SK-N-SH treated with all-trans-retinoic acid at 6 μM for 48 hours (cell line): ENCODE results near the gene NOS3.

Experiments used
- ATAC-seq: fragments of 200-7000 bp; cut with Tn5 transposase; 3 replicates; pipeline ENCODE4 v1.9.1; 2020; ENCODE audit warnings: mild to moderate bottlenecking, moderate library complexity
- ARNTL ChIP-seq: fragments of 450-650 bp; formaldehyde crosslinking; IDR thresholded peaks from 2 replicates; pipeline ENCODE4 v1.5.0; 2020; ENCODE audit warnings: low read depth, mild to moderate bottlenecking, moderate library complexity, borderline replicate concordance
- BACH2 ChIP-seq: fragments of 250-450 bp; sonication (Bioruptor Pico); IDR thresholded peaks from 2 replicates; pipeline ENCODE4 v1.9.0; 2021; ENCODE audit warnings: mild to moderate bottlenecking, borderline replicate concordance
- CSDC2 ChIP-seq: fragments of 250-450 bp; sonication (Bioruptor Pico); IDR thresholded peaks from 2 replicates; pipeline ENCODE4 v1.5.0; 2020; ENCODE audit warnings: mild to moderate bottlenecking, moderate library complexity
- CSRNP3 ChIP-seq: fragments of 250-450 bp; sonication (Bioruptor Pico); IDR thresholded peaks from 2 replicates; pipeline ENCODE4 v1.5.1; 2021; ENCODE audit warnings: mild to moderate bottlenecking, moderate library complexity
- ESRRG ChIP-seq: fragments of 250-450 bp; sonication (Bioruptor Pico); IDR thresholded peaks from 2 replicates; pipeline ENCODE4 v1.6.1; 2021; ENCODE audit warnings: mild to moderate bottlenecking
- GLIS3 ChIP-seq: fragments of 250-450 bp; sonication (Bioruptor Pico); IDR thresholded peaks from 2 replicates; pipeline ENCODE4 v1.5.0; 2020; ENCODE audit warnings: mild to moderate bottlenecking, moderate library complexity
- ISL1 ChIP-seq: fragments of 250-450 bp; sonication (Bioruptor Pico); IDR thresholded peaks from 2 replicates; pipeline ENCODE4 v2.1.2; 2022; ENCODE audit warnings: mild to moderate bottlenecking, moderate library complexity
- OSR1 ChIP-seq: fragments of 250-450 bp; sonication (Bioruptor Pico); IDR thresholded peaks from 2 replicates; pipeline ENCODE4 v1.8.0; 2022; ENCODE audit warnings: moderate library complexity, mild to moderate bottlenecking, inconsistent platforms
- PATZ1 ChIP-seq: fragments of 250-450 bp; sonication (Bioruptor Pico); IDR thresholded peaks from 2 replicates; pipeline ENCODE4 v1.8.0; 2020; ENCODE audit warnings: mild to moderate bottlenecking, moderate library complexity, borderline replicate concordance
- POU6F1 ChIP-seq: fragments of 250-450 bp; sonication (Bioruptor Pico); IDR thresholded peaks from 2 replicates; pipeline ENCODE4 v1.8.0; 2021; ENCODE audit warnings: low read depth, mild to moderate bottlenecking, moderate library complexity, borderline replicate concordance
- PPARA ChIP-seq: fragments of 250-450 bp; sonication (Bioruptor Pico); IDR thresholded peaks from 2 replicates; pipeline ENCODE4 v1.5.0; 2020; ENCODE audit warnings: mild to moderate bottlenecking, borderline replicate concordance
- RARB ChIP-seq: fragments of 250-450 bp; sonication (Bioruptor Pico); IDR thresholded peaks from 2 replicates; pipeline ENCODE4 v1.8.0; 2021; ENCODE audit warnings: mild to moderate bottlenecking, moderate library complexity
- SNAI2 ChIP-seq: fragments of 250-450 bp; sonication (Bioruptor Pico); IDR thresholded peaks from 2 replicates; pipeline ENCODE4 v1.5.0; 2020; ENCODE audit warnings: mild to moderate bottlenecking, moderate library complexity
- TCF4 ChIP-seq: fragments of 250-450 bp; sonication (Bioruptor Pico); IDR thresholded peaks from 2 replicates; pipeline ENCODE4 v1.8.0; 2021; ENCODE audit warnings: mild to moderate bottlenecking, moderate library complexity, borderline replicate concordance
- TSHZ2 ChIP-seq: fragments of 250-450 bp; sonication (Bioruptor Pico); IDR thresholded peaks from 2 replicates; pipeline ENCODE4 v1.5.0; 2020; ENCODE audit warnings: mild to moderate bottlenecking, moderate library complexity
- ZC3H10 ChIP-seq: fragments of 250-450 bp; sonication (Bioruptor Pico); IDR thresholded peaks from 2 replicates; pipeline ENCODE4 v1.5.1; 2021; ENCODE audit warnings: mild to moderate bottlenecking, moderate library complexity
- ZFP3 ChIP-seq: fragments of 250-450 bp; sonication (Bioruptor Pico); IDR thresholded peaks from 2 replicates; pipeline ENCODE4 v1.5.0; 2020; ENCODE audit warnings: mild to moderate bottlenecking, moderate library complexity
- ZFP30 ChIP-seq: fragments of 450-650 bp; formaldehyde crosslinking; IDR thresholded peaks from 2 replicates; pipeline ENCODE4 v1.5.0; 2022; ENCODE audit warnings: mild to moderate bottlenecking, moderate library complexity
- ZNF565 ChIP-seq: fragments of 450-650 bp; formaldehyde crosslinking; conservative IDR thresholded peaks from 2 replicates; pipeline ENCODE4 v1.5.0; 2020; ENCODE audit warnings: low read depth, mild to moderate bottlenecking, moderate library complexity
- ZNF70 ChIP-seq: fragments of 450-650 bp; formaldehyde crosslinking; IDR thresholded peaks from 2 replicates; pipeline ENCODE4 v1.5.0; 2020; ENCODE audit warnings: mild to moderate bottlenecking, moderate library complexity
- ZNF8 ChIP-seq: fragments of 450-650 bp; formaldehyde crosslinking; IDR thresholded peaks from 2 replicates; pipeline ENCODE4 v1.5.0; 2020; ENCODE audit warnings: mild to moderate bottlenecking, moderate library complexity
- TF ChIP-seq, protein P1 (sequence below): fragments of 250-450 bp; sonication (Bioruptor Pico); IDR thresholded peaks from 2 replicates; pipeline ENCODE4 v1.5.1; 2020; ENCODE audit warnings: low read depth, mild to moderate bottlenecking, moderate library complexity

The NOS3 gene

GRCh38 chr7:150997075-150997511, 6.3 kb downstream of the NOS3 start:
- no peak for TF ChIP-seq TSHZ2 (CRISPR knock-in tag)
- no peak for TF ChIP-seq BACH2 (CRISPR knock-in tag)
- no peak for TF ChIP-seq ESRRG (CRISPR knock-in tag)
- no peak for TF ChIP-seq ZNF8 (CRISPR knock-in tag)
- TF ChIP-seq, protein P1, sequence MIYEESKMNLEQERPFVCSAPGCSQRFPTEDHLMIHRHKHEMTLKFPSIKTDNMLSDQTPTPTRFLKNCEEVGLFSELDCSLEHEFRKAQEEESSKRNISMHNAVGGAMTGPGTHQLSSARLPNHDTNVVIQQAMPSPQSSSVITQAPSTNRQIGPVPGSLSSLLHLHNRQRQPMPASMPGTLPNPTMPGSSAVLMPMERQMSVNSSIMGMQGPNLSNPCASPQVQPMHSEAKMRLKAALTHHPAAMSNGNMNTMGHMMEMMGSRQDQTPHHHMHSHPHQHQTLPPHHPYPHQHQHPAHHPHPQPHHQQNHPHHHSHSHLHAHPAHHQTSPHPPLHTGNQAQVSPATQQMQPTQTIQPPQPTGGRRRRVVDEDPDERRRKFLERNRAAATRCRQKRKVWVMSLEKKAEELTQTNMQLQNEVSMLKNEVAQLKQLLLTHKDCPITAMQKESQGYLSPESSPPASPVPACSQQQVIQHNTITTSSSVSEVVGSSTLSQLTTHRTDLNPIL (CRISPR knock-in tag), result no peak
- no peak for TF ChIP-seq ARNTL (CRISPR knock-in tag)
- TF ChIP-seq PPARA, result no peak
- no peak for TF ChIP-seq ZFP30 (CRISPR knock-in tag)
- TF ChIP-seq ZC3H10, result no peak
- no peak for TF ChIP-seq CSDC2 (CRISPR knock-in tag)
- no peak for TF ChIP-seq TCF4
- TF ChIP-seq RARB, result no peak
- TF ChIP-seq GLIS3 (CRISPR knock-in tag), result no peak
- TF ChIP-seq ZNF565 (CRISPR knock-in tag), result no peak
- TF ChIP-seq CSRNP3 (CRISPR knock-in tag), result no peak
- TF ChIP-seq, all 23 proteins: peak for 0
- no peak for ATAC-seq

DNA sequence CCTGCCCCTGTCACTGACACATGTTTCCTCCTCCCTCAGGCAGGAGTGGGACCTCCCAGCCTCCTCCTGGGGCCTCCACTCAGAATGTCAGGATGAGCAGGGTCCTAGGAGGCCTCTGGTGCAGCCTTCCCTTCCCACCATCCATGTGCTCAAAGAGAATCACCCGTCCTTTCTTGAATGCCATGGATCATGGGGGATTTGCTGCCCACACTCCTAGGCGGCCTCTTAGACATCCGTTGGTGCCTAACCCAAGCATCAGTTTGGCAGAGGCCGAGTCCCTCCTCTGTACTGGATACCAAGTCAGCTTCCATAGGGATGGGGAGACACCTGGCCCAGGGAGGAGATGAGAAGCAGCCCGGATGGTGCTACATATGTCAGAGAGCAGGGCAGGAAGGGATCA, 7.0 kb downstream of the NOS3 start:
- ATAC-seq, result no peak
- no peak for TF ChIP-seq ARNTL (CRISPR knock-in tag)
- TF ChIP-seq ZFP3, result no peak
- no peak for TF ChIP-seq ZC3H10
- no peak for TF ChIP-seq TSHZ2 (CRISPR knock-in tag)
- TF ChIP-seq SNAI2, result no peak
- no peak for TF ChIP-seq CSDC2 (CRISPR knock-in tag)
- TF ChIP-seq POU6F1 (CRISPR knock-in tag), result no peak
- no peak for TF ChIP-seq ZNF8 (CRISPR knock-in tag)
- TF ChIP-seq ISL1 (CRISPR knock-in tag), result no peak
- no peak for TF ChIP-seq ZNF565 (CRISPR knock-in tag)
- no peak for TF ChIP-seq CSRNP3 (CRISPR knock-in tag)
- TF ChIP-seq ZFP30 (CRISPR knock-in tag), result no peak
- no peak for TF ChIP-seq TCF4
- no peak for TF ChIP-seq RARB
- no peak for TF ChIP-seq PATZ1 (CRISPR knock-in tag)
- no peak for TF ChIP-seq ZNF70
- no peak for TF ChIP-seq OSR1 (CRISPR knock-in tag)
- no peak for TF ChIP-seq BACH2 (CRISPR knock-in tag)
